SK-N-SH treated with all-trans-retinoic acid at 6 μM for 48 hours (cell line): Measurements from ENCODE around the gene CTDSP2.
"Not testable (repeated sequence)": the region's sequence is repeated elsewhere in the genome, so short reads cannot be mapped to it uniquely, and the experiment has no call there.

Experiments used
- ATAC-seq: fragments of 200-7000 bp; cut with Tn5 transposase; 3 replicates; pipeline ENCODE4 v1.9.1; 2020; ENCODE audit warnings: mild to moderate bottlenecking, moderate library complexity
- ARNTL ChIP-seq: fragments of 450-650 bp; formaldehyde crosslinking; IDR thresholded peaks from 2 replicates; pipeline ENCODE4 v1.5.0; 2020; ENCODE audit warnings: low read depth, mild to moderate bottlenecking, moderate library complexity, borderline replicate concordance
- CSDC2 ChIP-seq: fragments of 250-450 bp; sonication (Bioruptor Pico); IDR thresholded peaks from 2 replicates; pipeline ENCODE4 v1.5.0; 2020; ENCODE audit warnings: mild to moderate bottlenecking, moderate library complexity
- CSRNP3 ChIP-seq: fragments of 250-450 bp; sonication (Bioruptor Pico); IDR thresholded peaks from 2 replicates; pipeline ENCODE4 v1.5.1; 2021; ENCODE audit warnings: mild to moderate bottlenecking, moderate library complexity
- ESRRG ChIP-seq: fragments of 250-450 bp; sonication (Bioruptor Pico); IDR thresholded peaks from 2 replicates; pipeline ENCODE4 v1.6.1; 2021; ENCODE audit warnings: mild to moderate bottlenecking
- GLIS3 ChIP-seq: fragments of 250-450 bp; sonication (Bioruptor Pico); IDR thresholded peaks from 2 replicates; pipeline ENCODE4 v1.5.0; 2020; ENCODE audit warnings: mild to moderate bottlenecking, moderate library complexity
- OSR1 ChIP-seq: fragments of 250-450 bp; sonication (Bioruptor Pico); IDR thresholded peaks from 2 replicates; pipeline ENCODE4 v1.8.0; 2022; ENCODE audit warnings: moderate library complexity, mild to moderate bottlenecking, inconsistent platforms
- PPARA ChIP-seq: fragments of 250-450 bp; sonication (Bioruptor Pico); IDR thresholded peaks from 2 replicates; pipeline ENCODE4 v1.5.0; 2020; ENCODE audit warnings: mild to moderate bottlenecking, borderline replicate concordance
- RARB ChIP-seq: fragments of 250-450 bp; sonication (Bioruptor Pico); IDR thresholded peaks from 2 replicates; pipeline ENCODE4 v1.8.0; 2021; ENCODE audit warnings: mild to moderate bottlenecking, moderate library complexity
- SNAI2 ChIP-seq: fragments of 250-450 bp; sonication (Bioruptor Pico); IDR thresholded peaks from 2 replicates; pipeline ENCODE4 v1.5.0; 2020; ENCODE audit warnings: mild to moderate bottlenecking, moderate library complexity
- TCF4 ChIP-seq: fragments of 250-450 bp; sonication (Bioruptor Pico); IDR thresholded peaks from 2 replicates; pipeline ENCODE4 v1.8.0; 2021; ENCODE audit warnings: mild to moderate bottlenecking, moderate library complexity, borderline replicate concordance
- TOX ChIP-seq: fragments of 250-450 bp; sonication (Bioruptor Pico); IDR thresholded peaks from 2 replicates; pipeline ENCODE4 v1.8.0; 2021; ENCODE audit warnings: mild to moderate bottlenecking, moderate library complexity, borderline replicate concordance
- ZFP3 ChIP-seq: fragments of 250-450 bp; sonication (Bioruptor Pico); IDR thresholded peaks from 2 replicates; pipeline ENCODE4 v1.5.0; 2020; ENCODE audit warnings: mild to moderate bottlenecking, moderate library complexity
- ZFP30 ChIP-seq: fragments of 450-650 bp; formaldehyde crosslinking; IDR thresholded peaks from 2 replicates; pipeline ENCODE4 v1.5.0; 2022; ENCODE audit warnings: mild to moderate bottlenecking, moderate library complexity
- ZNF565 ChIP-seq: fragments of 450-650 bp; formaldehyde crosslinking; conservative IDR thresholded peaks from 2 replicates; pipeline ENCODE4 v1.5.0; 2020; ENCODE audit warnings: low read depth, mild to moderate bottlenecking, moderate library complexity
- ZNF70 ChIP-seq: fragments of 450-650 bp; formaldehyde crosslinking; IDR thresholded peaks from 2 replicates; pipeline ENCODE4 v1.5.0; 2020; ENCODE audit warnings: mild to moderate bottlenecking, moderate library complexity
- ZNF8 ChIP-seq: fragments of 450-650 bp; formaldehyde crosslinking; IDR thresholded peaks from 2 replicates; pipeline ENCODE4 v1.5.0; 2020; ENCODE audit warnings: mild to moderate bottlenecking, moderate library complexity
- TF ChIP-seq, protein P1 (sequence below): fragments of 250-450 bp; sonication (Bioruptor Pico); IDR thresholded peaks from 2 replicates; pipeline ENCODE4 v1.8.0; 2021; ENCODE audit warnings: low read depth, mild to moderate bottlenecking, moderate library complexity, borderline replicate concordance
- TF ChIP-seq, protein P2 (sequence below): fragments of 250-450 bp; sonication (Bioruptor Pico); IDR thresholded peaks from 2 replicates; pipeline ENCODE4 v1.5.1; 2020; ENCODE audit warnings: low read depth, mild to moderate bottlenecking, moderate library complexity
- TF ChIP-seq, protein P3 (sequence below): fragments of 250-450 bp; sonication (Bioruptor Pico); IDR thresholded peaks from 2 replicates; pipeline ENCODE4 v1.8.0; 2020; ENCODE audit warnings: mild to moderate bottlenecking, moderate library complexity, borderline replicate concordance

Gene CTDSP2

GRCh38 chr12:57821474-57822214 is 24.9 kb downstream of the CTDSP2 start (continued):
- TF ChIP-seq, protein P1, sequence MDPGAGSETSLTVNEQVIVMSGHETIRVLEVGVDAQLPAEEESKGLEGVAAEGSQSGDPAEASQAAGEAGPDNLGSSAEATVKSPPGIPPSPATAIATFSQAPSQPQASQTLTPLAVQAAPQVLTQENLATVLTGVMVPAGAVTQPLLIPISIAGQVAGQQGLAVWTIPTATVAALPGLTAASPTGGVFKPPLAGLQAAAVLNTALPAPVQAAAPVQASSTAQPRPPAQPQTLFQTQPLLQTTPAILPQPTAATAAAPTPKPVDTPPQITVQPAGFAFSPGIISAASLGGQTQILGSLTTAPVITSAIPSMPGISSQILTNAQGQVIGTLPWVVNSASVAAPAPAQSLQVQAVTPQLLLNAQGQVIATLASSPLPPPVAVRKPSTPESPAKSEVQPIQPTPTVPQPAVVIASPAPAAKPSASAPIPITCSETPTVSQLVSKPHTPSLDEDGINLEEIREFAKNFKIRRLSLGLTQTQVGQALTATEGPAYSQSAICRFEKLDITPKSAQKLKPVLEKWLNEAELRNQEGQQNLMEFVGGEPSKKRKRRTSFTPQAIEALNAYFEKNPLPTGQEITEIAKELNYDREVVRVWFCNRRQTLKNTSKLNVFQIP (CRISPR knock-in tag), result no peak
- TF ChIP-seq RARB (CRISPR knock-in tag), result no peak
- TF ChIP-seq OSR1 (CRISPR knock-in tag), result no peak
- no peak for TF ChIP-seq TOX (CRISPR knock-in tag)
- no peak for TF ChIP-seq TCF4 (CRISPR knock-in tag)

DNA sequence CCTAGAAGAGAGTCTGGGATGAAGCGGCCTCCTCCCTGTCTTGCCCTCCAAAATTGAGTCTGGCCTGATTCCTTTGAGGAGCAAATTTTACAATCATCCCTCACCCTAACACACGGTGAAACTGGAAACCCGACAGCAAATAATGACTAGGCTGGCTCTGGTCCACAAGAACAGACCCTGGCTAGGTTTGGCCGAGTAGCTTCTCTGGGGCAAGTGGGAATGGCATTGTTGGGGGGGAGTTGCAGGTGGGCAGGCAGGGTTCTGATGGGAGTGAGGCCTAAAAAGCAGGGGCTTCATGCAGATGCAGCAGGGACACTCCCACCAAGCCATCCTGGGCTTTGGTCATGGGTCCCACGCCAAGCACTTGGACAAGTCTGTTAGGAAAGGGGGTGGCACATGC is 25.5 kb downstream of the CTDSP2 start:
- ATAC-seq, result not testable (repeated sequence)

GRCh38 chr12:57820119-57820518 is 26.4 kb downstream of the CTDSP2 start:
- ATAC-seq, result not testable (repeated sequence)

GRCh38 chr12:57817990-57818331 is 28.6 kb downstream of the CTDSP2 start:
- ATAC-seq, result not testable (repeated sequence)

GRCh38 chr12:57817261-57817989 is 29.1 kb downstream of the CTDSP2 start:
- ATAC-seq, result no peak
- TF ChIP-seq TOX (CRISPR knock-in tag) (no peak), ZNF565 (CRISPR knock-in tag) (no peak), SNAI2 (CRISPR knock-in tag) (no peak), ZFP3 (CRISPR knock-in tag) (no peak), ZNF70 (CRISPR knock-in tag) (no peak), GLIS3 (CRISPR knock-in tag) (no peak), RARB (CRISPR knock-in tag) (no peak), ESRRG (CRISPR knock-in tag) (no peak), CSDC2 (CRISPR knock-in tag) (no peak), ZFP30 (CRISPR knock-in tag) (no peak), CSRNP3 (CRISPR knock-in tag) (no peak), OSR1 (CRISPR knock-in tag) (no peak), ZNF8 (CRISPR knock-in tag) (no peak), ARNTL (CRISPR knock-in tag) (no peak), PPARA (no peak), TCF4 (CRISPR knock-in tag) (no peak)
- TF ChIP-seq, protein P2, sequence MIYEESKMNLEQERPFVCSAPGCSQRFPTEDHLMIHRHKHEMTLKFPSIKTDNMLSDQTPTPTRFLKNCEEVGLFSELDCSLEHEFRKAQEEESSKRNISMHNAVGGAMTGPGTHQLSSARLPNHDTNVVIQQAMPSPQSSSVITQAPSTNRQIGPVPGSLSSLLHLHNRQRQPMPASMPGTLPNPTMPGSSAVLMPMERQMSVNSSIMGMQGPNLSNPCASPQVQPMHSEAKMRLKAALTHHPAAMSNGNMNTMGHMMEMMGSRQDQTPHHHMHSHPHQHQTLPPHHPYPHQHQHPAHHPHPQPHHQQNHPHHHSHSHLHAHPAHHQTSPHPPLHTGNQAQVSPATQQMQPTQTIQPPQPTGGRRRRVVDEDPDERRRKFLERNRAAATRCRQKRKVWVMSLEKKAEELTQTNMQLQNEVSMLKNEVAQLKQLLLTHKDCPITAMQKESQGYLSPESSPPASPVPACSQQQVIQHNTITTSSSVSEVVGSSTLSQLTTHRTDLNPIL, result no peak
- TF ChIP-seq, protein P3, sequence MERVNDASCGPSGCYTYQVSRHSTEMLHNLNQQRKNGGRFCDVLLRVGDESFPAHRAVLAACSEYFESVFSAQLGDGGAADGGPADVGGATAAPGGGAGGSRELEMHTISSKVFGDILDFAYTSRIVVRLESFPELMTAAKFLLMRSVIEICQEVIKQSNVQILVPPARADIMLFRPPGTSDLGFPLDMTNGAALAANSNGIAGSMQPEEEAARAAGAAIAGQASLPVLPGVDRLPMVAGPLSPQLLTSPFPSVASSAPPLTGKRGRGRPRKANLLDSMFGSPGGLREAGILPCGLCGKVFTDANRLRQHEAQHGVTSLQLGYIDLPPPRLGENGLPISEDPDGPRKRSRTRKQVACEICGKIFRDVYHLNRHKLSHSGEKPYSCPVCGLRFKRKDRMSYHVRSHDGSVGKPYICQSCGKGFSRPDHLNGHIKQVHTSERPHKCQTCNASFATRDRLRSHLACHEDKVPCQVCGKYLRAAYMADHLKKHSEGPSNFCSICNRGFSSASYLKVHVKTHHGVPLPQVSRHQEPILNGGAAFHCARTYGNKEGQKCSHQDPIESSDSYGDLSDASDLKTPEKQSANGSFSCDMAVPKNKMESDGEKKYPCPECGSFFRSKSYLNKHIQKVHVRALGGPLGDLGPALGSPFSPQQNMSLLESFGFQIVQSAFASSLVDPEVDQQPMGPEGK (CRISPR knock-in tag), result no peak

- TF ChIP-seq ZFP30 (CRISPR knock-in tag), result no peak
- ATAC-seq, result no peak
Measured at GRCh38 chr12:57816855-57817151, 29.7 kb downstream of the CTDSP2 start.
